Gastrocnemius medialis (tissue), 4 donors: ENCODE results near the gene P4HA2.

Experiments used
- POLR2A ChIP-seq, 2 donors: fragments of 450-650 bp; IDR thresholded peaks; one replicate each; pipeline ENCODE4 v1.6.1; 2017; ENCODE audit warnings: antibody characterized with exemption in 2 of 2, mild to moderate bottlenecking in 2 of 2, moderate library complexity in 2 of 2
- TF ChIP-seq, protein P1 (sequence below), 5 experiments: fragments of 450-650 bp in 3 of 5; fragments of 200-600 bp in 2 of 5; sonication (generic) in 2 of 5; IDR thresholded peaks in 4 of 5; conservative IDR thresholded peaks in 1 of 5; 1 replicate in 4 of 5; 2 replicates in 1 of 5; pipeline ENCODE4 v1.5.1; 2016 to 2019; ENCODE audit warnings: antibody characterized with exemption in 5 of 5, mild to moderate bottlenecking in 3 of 5, moderate library complexity in 3 of 5

DNA sequence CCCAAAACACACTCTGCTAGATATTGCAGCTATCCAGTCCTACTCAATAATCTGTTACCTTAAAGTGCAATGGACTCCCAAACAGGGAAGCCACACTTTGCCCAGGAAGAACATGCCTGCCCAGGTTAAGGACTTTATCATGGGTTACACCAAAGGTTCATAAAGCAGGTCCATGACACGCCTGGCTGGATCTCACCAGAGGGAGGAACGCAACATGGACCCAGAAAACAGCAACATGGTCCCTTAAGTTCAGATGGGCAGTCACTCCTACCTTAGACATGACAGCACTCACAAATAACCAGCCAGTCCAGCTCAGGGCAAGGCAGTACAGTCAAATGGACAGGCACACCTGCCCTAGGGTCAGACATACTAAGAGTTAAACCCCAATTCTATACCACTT is 3.8 kb downstream of the P4HA2 start:
- TF ChIP-seq POLR2A (IDR thresholded peaks at IDR 0.05) = no peak
- TF ChIP-seq, protein P1, sequence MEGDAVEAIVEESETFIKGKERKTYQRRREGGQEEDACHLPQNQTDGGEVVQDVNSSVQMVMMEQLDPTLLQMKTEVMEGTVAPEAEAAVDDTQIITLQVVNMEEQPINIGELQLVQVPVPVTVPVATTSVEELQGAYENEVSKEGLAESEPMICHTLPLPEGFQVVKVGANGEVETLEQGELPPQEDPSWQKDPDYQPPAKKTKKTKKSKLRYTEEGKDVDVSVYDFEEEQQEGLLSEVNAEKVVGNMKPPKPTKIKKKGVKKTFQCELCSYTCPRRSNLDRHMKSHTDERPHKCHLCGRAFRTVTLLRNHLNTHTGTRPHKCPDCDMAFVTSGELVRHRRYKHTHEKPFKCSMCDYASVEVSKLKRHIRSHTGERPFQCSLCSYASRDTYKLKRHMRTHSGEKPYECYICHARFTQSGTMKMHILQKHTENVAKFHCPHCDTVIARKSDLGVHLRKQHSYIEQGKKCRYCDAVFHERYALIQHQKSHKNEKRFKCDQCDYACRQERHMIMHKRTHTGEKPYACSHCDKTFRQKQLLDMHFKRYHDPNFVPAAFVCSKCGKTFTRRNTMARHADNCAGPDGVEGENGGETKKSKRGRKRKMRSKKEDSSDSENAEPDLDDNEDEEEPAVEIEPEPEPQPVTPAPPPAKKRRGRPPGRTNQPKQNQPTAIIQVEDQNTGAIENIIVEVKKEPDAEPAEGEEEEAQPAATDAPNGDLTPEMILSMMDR (IDR thresholded peaks at IDR 0.05 in 4 of 5, conservative IDR thresholded peaks at IDR 0.05 in 1 of 5) = no peak
